HG03025 (cell line): ENCODE results near the gene RAB26.
"Not testable (repeated sequence)": the region's sequence is repeated elsewhere in the genome, so short reads cannot be mapped to it uniquely, and the experiment has no call there.

Experiments
- ATAC-seq: cut with Tn5 transposase; IDR thresholded peaks from one replicate; pipeline ENCODE4 v1.9.1; 2021; ENCODE audit warnings: mild to moderate bottlenecking, moderate library complexity; ENCODE audit not compliant: unreplicated experiment, low FRiP score

The RAB26 gene, protein sequence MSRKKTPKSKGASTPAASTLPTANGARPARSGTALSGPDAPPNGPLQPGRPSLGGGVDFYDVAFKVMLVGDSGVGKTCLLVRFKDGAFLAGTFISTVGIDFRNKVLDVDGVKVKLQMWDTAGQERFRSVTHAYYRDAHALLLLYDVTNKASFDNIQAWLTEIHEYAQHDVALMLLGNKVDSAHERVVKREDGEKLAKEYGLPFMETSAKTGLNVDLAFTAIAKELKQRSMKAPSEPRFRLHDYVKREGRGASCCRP

DNA sequence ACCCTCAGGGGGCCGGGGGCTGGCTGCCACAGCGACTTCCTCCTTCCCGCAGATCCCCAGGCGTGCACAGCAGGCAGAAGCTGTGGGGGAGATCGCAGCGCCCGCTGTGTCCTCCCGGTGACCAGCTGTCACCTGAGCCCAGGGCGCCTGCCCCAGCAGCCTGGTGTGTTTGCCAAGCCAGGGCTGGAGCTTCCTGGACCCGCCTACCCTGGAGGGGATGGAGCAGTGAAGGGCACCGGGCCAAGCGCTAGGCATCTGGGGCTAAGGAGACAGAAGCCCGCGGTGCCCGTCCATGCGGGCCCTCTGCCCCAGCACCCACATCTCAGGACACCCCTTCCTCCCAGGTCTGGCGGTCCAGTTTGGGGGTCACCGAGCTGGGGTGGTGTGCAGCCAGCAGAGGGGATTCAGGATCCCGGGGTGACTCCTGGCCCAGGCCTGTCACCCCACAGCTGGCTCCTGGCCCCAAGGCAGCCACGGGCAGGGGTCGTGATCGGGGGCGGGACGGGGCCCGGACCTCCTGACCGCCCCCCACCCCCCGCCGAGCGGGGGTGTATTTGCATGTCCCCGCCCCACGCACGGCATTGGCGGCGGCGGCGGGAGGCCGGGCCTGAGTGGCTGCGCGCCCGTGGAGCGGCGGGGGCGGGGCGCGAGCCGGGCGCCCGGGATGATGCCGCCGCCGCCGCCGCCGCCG lies at the start of gene RAB26:
Gene RAB26 (plus strand): TSS at position 645 of the 691 bp plus-strand sequence. CDS start 159 bp downstream, outside the sequence.
- ATAC-seq, result no peak

DNA sequence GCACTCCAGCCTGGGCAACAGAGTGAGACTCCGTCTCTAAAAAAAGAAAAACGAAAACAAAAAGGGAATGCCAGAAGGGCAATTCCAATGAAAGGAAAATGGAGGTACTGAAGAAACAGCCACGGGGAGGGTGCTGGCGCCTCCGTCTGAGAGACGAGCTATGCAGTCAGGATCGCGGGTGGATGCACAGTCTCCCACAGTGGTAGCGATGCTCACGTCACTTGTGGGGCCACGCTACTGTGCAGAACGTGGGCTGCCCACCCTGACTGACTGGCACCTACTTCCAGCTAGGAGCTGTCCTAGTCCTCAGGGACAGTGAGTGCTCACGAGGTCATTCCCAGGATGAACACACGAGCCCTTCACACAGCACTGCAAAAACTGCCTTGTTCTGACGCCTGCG lies 46.8 kb upstream of the RAB26 start:
- ATAC-seq, result not testable (repeated sequence)

DNA sequence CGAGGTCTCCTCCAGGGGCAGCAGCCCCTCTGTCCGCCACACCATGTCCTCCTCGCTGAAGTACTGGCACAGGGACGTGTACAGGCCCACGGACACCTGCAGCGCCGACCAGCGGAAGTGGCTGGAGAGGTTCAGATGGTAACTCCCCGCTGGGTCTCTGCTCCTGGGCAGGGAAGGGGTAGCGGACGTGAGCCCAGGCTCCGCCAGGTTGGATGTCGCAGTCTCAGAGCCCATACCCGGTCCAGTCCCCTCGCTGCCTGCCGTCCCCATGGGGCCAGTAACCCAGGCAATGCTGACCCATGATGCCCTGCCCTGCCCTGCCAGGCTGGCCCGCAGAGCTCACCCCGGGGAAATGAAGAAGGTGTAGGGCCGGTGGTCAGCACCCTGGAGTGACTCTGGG lies 46.0 kb upstream of the RAB26 start:
- no peak for ATAC-seq

DNA sequence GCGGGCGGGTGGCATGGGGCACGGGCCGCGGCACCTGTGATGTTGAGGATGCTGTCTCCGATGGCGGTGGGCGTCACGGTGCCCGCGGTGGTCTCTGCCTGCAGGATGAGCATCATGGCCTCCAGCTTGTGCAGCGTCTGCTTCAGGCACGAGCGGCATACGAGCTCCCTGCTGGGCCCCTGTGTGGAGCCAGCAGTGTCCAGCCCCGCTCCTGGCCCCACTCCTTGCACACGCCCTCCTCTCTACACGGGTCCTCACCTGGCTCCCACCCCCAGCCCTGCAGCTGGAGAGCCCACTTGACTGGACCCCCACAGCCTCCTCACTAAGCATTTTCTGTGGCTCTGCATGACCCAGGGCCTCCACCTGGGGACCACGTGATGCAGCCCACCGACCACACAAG lies 44.0 kb upstream of the RAB26 start:
- ATAC-seq, result not testable (repeated sequence)

DNA sequence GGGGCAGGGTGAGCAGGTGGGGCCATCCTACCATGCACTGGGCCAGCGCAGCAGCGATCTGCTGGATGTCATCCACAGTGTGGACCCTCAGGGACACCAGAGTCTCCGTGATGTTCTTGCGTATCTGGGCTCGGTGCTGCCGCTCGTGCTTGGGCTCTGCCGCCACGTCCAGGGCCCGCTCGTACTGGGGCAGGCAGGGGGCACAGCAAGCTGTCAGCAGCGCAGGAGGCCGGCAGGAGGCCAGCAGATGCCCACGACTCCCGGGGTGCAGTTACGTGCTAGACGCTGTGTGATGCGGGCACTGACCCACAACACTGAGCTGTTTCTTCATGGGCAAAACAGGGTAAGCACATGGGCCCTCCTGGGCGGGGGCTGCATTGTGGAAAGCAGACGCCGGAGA lies 43.1 kb upstream of the RAB26 start:
- not testable (repeated sequence) for ATAC-seq

DNA sequence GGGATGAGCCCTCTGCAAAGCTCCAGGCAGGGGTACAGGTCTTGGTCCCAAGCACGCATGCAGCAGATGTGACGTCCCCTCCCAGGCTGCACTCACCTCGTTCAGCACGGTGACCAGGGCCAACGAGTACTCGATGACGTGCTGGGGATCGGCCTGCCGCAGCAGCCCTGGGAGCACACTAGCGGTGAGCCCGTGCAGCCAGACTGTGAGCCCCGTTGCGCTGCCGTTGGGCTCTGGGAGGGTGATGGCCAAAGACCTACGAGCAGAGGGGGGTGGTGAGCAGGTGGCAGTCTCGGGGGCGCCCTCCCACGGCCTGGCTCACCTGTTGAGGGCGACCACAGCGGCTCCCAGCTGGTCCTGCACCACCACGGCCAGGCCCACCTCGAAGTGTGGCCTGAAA lies 42.7 kb upstream of the RAB26 start:
- ATAC-seq, result not testable (repeated sequence)

DNA sequence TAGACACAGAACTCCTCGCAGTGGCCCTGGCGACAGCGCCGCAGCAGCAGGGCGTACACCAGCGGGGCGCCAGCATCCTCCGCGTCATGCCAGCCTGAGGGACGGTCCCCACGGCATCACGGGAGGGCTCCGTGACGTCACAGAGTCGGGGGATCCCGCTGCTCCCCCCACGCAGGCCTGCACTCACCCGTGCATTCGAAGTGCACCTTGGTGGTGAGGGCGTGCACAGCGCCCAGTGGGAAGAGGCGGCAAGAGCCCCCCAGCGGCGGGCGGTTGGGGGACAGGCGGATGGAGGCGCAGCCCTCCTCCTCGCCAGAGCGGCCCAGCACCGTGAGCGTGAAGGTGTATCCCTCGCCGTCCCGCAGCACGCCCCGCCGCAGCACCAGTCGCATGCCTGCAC lies 42.2 kb upstream of the RAB26 start:
- ATAC-seq, result not testable (repeated sequence)

DNA sequence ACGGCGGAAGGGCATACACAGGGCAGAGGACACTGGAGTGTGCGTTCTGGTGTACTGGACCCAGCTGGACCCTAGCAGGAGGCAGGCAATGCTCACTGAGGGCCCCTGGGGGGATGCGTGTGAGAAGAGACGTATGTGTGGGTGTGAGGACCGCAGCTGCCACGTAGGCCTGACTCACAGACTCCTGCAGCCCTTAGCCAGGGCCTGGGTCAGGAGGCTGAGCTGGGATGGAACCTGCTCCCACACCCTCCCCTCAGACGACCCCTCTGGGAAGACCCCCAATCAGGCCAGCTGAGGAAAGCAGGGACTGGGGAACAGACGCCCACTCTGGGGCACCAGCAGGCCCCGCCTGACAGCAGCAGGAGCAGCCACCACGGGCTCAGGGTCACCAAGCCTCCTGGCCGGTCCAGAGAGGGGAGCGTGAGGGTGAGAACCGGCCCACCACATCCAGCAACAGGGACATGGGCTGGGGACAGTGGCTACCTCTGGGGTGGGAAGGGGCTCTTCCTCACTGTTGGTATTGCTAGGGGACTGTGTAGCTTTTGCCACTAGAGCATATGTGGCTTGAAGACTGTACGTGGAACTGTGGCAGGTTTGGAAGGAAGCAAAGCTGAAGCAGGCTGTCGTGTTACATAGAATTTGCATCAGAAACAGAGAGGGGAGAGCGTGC lies 41.2 kb upstream of the RAB26 start:
- not testable (repeated sequence) for ATAC-seq

DNA sequence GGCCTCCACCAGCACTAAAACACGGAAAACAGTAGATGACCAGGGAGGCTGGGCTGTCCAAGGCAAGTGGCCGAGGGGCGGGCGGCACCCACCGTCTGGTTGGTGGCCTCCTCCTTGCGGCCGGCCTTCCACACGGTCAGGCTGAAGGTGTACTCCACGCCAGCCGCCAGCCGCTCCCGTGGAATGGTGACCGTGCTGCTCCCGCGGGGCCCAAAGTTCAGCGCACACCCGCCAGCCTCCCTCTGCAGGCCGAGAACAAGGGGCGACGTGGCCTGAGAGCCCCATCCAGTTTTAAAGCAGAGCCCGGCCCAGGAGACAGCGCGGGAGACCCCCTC lies 40.7 kb upstream of the RAB26 start:
- ATAC-seq, result not testable (repeated sequence)

DNA sequence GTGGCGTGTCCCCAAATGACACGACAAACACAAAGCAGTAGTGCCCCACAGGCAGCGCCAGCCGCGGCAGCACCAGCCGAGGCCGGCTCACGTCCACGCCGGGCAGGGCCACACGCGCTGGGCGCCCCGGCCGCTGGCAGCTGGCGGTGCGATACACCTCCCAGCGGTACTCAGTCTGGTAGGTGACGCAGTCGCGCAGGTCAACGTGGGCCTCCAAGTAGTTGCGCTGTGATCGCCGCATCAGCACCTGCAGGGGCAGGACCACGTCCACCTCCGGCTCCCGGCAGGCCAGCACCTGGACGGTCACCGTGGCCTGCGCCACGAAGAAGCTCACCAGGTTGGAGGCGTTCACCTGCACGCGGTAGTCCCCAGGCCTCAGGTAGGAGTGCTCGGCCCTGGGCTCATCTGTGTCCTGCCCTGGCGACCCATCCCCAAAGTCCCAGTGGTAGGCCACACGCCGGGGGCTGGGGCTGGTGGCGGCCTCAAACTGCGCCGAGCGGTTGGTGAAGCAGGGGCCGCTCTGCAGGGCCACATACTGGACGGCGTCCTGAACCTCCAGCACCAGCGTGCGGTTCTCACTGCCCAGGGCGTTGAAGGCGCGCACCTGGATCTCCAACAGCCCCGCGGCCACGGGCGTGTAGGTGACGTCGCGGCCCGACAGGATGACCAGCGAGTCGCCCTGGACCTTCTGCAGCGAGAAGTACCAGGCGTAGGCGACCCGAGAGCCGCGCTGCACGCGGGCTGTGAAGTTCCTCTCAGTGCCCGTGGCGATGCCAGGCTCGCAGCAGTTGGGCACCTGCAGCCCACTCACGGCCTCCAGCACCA lies 39.8 kb upstream of the RAB26 start:
- not testable (repeated sequence) for ATAC-seq

DNA sequence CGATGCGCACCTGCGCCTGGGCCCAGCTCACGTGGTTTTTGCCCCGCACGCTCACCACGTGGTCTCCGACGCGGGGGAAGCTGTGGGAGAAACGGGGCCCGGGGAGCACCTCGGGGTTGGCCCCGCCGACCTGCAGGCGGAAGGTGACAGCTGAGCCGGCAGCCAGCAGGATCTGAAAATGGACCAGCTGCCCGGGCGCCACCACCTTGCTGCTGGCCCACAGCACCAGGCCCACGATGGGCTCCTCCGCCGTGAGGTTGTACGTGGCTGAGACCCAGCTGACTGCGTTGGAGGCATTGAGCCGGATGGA lies 39.2 kb upstream of the RAB26 start:
- ATAC-seq, result not testable (repeated sequence)

DNA sequence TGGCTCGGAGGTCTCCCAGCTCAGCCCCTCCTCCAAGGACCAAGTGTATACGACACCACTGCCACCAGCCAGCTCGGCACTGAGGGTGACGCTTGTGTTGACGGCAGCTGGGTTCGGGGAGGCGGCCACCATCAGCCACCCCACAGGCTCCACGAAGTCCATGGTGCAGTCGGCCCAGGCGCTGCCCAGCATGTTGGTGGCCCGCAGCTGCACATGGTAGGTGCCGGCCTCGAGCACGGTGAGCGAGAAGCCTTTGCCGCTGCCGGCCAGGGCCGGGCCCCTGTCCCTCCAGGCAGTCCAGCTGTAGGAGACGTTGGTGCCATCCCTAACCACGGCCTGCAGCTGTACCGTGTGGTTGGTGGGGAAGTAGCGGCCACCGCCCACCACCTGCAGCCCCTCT lies 38.6 kb upstream of the RAB26 start:
- ATAC-seq, result not testable (repeated sequence)

DNA sequence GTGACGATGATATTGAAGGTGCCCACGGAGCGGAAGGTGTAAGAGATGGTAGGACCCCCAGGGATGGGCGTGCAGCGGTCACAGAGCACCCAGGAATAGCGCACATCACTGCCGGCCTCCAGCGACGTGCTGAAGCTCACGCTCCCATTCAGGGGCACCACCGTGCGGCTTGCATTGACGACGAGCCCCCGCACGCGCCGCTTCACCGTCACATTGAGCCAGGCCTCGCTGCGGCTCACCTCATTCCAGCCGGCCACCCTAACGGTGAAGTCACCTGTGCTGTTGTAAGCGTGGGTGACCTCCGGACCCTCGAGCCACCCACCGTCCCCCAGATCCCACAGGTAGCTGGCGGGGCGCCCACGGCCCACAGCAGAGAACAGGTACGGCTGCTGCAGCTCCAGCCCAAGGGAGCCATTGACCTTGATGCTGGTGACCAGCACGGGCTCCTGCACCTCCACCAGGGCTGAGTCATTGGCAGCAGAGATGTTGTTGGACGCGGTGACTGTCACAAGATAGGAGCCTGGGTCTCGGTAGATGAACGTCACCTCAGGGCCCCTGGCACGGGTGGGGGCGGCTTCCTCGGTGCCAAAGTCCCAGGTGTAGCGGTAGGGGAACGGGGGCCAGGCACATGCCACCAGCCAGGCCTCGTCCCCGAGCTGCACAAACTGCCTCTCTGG lies 38.0 kb upstream of the RAB26 start:
- ATAC-seq, result not testable (repeated sequence)

DNA sequence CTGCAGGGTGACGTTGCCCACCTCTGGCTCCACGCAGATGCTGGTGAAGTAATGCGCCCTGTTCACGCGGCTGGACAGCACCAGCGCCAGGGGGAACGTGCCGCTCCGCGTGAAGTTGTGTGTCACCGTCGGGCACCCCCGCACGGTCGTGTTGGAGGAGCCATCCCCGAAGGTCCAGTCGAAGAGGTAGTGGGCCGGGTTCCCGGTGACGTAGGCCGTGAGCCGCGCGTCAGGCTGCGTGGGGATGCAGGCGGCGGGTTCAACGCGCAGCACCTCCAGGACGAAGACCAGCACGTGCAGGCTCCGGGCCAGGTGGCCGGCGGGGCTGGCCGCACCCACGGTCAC lies 37.4 kb upstream of the RAB26 start:
- not testable (repeated sequence) for ATAC-seq

DNA sequence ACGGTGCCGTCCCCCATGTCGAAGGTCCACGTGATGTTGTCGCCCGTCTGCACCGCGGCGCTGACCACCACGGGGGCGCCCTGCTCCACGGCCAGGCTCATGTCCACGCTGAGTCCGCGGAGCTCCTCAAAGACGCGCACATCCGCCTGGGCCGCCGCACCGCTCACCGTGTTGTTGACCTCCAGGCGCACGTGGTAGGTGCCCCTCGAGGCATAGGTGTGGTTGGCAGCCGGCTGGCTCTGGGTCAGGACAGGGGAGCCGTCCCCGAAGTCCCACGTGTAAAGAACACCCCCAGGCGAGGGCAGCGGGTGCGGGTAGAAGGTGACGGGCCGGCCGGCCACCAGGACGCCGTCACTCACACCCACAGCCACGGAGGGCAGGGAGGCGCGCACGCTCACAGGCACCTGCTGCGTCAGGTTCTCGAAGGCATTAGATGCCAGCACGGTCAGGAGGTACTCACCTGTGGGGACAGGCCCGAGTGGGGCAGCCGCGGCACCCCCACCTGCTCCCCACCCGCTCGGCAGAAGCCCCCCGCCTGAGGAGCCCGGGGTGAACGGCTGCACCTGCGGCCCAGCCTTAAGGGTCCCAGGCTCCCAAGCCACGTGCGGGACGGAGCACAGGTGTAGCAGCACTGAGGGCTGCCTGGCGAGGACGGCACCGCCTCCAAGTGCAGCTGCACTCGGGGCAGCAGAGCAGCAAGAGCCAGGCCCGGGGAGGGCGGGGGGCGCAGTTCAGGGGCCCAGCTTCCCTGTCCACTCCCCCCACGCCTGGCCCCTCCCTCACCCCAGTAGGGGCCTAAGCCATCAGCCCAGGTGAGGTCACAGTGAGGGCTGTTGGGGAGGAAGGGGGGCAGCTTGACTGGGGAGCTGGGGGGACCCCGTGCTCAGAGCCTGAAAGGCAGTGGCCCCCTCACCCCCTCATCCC lies 36.8 kb upstream of the RAB26 start:
- not testable (repeated sequence) for ATAC-seq

DNA sequence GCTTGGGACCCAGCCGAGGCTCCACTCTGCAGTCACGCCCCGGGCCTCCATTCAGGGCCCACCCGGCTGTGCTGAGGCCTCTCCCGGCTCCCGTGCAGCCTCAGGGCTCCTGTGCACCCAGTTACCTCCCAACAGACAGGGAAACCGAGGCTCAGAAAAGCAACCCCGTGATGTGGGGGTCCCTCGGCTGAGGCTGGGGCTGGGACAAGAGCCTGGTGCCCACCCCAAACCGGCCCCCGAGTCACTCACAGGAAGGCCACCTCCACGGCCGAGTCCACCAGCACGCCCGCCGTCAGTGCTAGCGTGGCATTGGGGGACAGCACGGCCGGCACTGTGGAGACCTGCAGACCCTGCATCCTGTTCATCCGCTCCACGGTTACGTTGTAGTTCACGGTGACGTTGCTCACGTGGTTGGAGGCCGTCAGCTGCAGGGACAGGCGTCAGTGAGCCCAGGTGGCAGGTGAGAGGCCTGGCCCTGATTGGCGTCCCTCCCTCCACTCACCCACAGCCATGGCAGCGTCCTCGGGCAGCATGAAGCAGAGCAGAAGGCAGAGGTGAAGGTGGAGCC lies 35.8 kb upstream of the RAB26 start:
- not testable (repeated sequence) for ATAC-seq

DNA sequence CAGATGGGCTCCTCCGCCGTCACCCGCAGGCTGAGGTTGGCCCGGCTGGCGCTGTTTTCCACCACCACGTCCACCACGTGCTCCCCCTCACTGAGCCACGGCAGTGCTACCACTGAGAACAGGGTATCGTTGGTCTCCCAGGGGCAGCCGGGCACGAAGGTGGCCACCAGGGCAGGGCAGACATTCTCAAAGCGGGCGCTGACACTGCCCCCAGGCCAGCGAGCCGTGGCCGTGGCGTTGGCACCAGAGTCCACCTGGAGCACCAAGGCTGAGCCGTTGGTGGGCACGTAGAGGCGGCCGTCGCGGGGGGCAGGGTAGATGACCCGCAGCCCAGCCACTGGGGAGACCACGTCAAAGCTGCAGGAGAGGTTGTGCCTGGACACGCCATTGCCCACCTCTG lies 34.2 kb upstream of the RAB26 start:
- not testable (repeated sequence) for ATAC-seq

DNA sequence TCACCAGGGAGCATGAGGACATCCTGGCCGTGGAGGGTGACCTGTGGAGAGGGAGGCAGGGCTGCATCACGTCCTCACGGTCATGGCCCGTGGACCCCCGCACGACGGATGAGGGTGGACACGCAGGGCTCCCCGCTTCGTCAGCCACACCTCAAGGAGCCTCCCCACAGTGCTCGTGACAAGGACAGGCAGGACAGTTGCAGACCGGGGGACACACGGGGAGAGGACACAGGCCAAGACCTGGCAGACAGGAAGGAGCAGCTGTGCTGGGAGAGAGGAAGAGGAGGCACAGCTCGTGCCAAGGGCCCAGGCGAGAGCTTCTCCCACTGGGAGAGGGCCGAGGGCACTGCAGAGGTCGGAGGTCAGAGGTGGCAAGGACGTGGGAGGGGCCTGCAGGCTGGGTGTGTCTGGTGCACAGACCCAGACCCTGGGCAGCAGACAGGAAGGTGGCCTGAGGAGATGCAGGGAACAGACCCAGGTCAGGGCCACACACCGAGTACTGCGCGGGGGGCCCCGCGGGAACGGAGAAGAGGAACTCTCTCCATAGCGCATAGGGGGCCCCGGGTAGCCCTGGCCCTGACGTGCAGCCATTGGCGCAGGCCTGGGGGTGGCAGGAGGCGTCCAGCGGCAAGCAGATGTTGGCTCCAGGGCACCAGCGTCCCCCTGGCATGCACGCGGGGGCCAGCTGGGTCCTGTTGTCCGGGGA lies 33.4 kb upstream of the RAB26 start:
- not testable (repeated sequence) for ATAC-seq

DNA sequence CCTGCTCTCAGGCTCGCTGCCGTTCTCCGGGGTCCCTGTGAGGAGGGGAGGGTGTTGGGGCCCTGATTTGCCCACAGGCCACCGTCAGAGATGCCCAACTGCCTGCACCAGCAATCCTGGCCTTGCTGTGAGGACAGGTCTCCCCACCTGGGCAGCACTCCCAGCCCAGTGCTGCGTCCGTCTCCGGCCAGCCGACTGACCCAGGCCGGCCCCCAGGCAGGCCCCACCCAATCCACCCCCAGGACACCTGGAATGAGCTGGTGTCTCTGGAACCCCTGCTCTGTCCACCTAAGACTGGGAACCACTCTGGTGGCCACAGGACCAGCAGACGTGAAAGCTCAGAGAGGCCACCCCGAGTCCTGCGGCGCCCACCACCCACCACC lies 32.8 kb upstream of the RAB26 start:
- no peak for ATAC-seq
